K562 (cell line): ENCODE results near the gene FBXW2. TPM values are rescaled to one million over a fixed set of nuclear protein-coding genes. Genes with fewer than 3 reads are reported as not detected.
A peak's percentile ranks its signal among the peaks of the same experiment; 100 is the strongest.

Source experiments
- ATAC-seq: fragments of 200-7000 bp; cut with Tn5 transposase; 3 replicates; pipeline ENCODE4 v1.9.1; 2020; ENCODE audit warnings: moderate library complexity
- BruUV-seq: library from RNA; stranded (reverse); fragments of 400-500 nt; replicated peaks from 2 replicates; lab custom pipeline; 2021; lab: Mats Ljungman, UMichigan
- CTCF ChIA-PET: fragments of 300-600 bp; formaldehyde crosslinking; extraction: SDS; loops from one replicate; lab custom pipeline; 2021; ENCODE audit warnings: low intra/inter-chr PET ratio; lab: Yijun Ruan, JAX
- POLR2A ChIA-PET: fragments of 300-600, 350-650 bp; sonication (Branson Sonifier 250); formaldehyde crosslinking; extraction: SDS; loops from one replicate; lab custom pipeline; 2021; ENCODE audit warnings: antibody characterized with exemption, inconsistent platforms; lab: Yijun Ruan, JAX
- DNase-seq, 4 experiments: peaks; one replicate each; pipeline versions ENCODE4 v3.0.0 to v3.0.0-alpha.2; 2011 to 2018; ENCODE audit warnings: low spot score in 3 of 4, mixed read lengths in 3 of 4; ENCODE audit errors: extremely low read depth in 1 of 4
- FAIRE-seq: peaks from 2 replicates; lab custom pipeline; 2011; peaks lifted over from hg19 to GRCh38; lab: Jason Lieb, UNC
- H2AFZ ChIP-seq: 2 replicates; pipeline ENCODE4 v1.6.0; 2011; ENCODE audit warnings: low read depth, low read length, control low read depth, inconsistent platforms
- H3K27ac ChIP-seq: fragments of 200-600 bp; 3 replicates; pipeline ENCODE4 v1.8.0; 2011; ENCODE audit warnings: low read depth, mild to moderate bottlenecking, control low read depth, inconsistent platforms, low read length, moderate library complexity, mixed read lengths; ENCODE audit errors: extremely low read depth
- H3K27me3 ChIP-seq, 2 experiments: fragments of 300-600 bp in 1 of 2; 2 replicates in 1 of 2; 3 replicates in 1 of 2; pipeline versions ENCODE4 v1.6.0 to v1.8.0; 2011; ENCODE audit warnings: inconsistent platforms in 2 of 2, low read length in 2 of 2, mild to moderate bottlenecking in 1 of 2, mixed read lengths in 1 of 2, moderate library complexity in 1 of 2; ENCODE audit not compliant: control insufficient read depth in 2 of 2, insufficient read depth in 2 of 2
- H3K36me3 ChIP-seq: fragments of 300-600 bp; 3 replicates; pipeline ENCODE4 v1.8.0; 2011; ENCODE audit warnings: mild to moderate bottlenecking, low read length, inconsistent platforms; ENCODE audit not compliant: control insufficient read depth, insufficient read depth
- H3K4me1 ChIP-seq, 2 experiments: fragments of 200-600 bp in 1 of 2; replicated peaks in 1 of 2; 2 replicates in 1 of 2; 3 replicates in 1 of 2; pipeline versions ENCODE4 v1.5.1 to v1.8.0; 2011; ENCODE audit warnings: inconsistent platforms in 2 of 2, low read length in 2 of 2, mild to moderate bottlenecking in 1 of 2, mixed read lengths in 1 of 2, moderate library complexity in 1 of 2; ENCODE audit not compliant: control insufficient read depth in 2 of 2, insufficient read depth in 2 of 2
- H3K4me2 ChIP-seq: 2 replicates; pipeline ENCODE4 v1.6.1; 2011; ENCODE audit warnings: low read length, control low read depth, inconsistent platforms, mixed read lengths; ENCODE audit not compliant: insufficient read depth
- H3K4me3 ChIP-seq: fragments of 200-600 bp; sonication (generic), shearing (Covaris generic); 2 replicates; pipeline ENCODE4 v1.5.1; 2016; ENCODE audit warnings: control low read depth, inconsistent platforms
- H3K79me2 ChIP-seq: fragments of 200-600 bp; 3 replicates; pipeline ENCODE4 v1.8.0; 2011; ENCODE audit warnings: low read length, inconsistent platforms; ENCODE audit not compliant: control insufficient read depth, insufficient read depth
- H3K9ac ChIP-seq, 2 experiments: 2 replicates each; pipeline versions ENCODE4 v1.6.0 to v1.6.1; 2011; ENCODE audit warnings: low read depth in 2 of 2, low read length in 2 of 2, control low read depth in 1 of 2, inconsistent platforms in 1 of 2, mild to moderate bottlenecking in 1 of 2, mixed read lengths in 1 of 2; ENCODE audit not compliant: insufficient read depth in 1 of 2
- H3K9me1 ChIP-seq: one replicate; pipeline ENCODE4 v1.6.0; 2011; ENCODE audit warnings: inconsistent platforms, mild to moderate bottlenecking, low read length, moderate library complexity; ENCODE audit not compliant: control insufficient read depth, insufficient read depth
- H3K9me3 ChIP-seq: replicated peaks from 2 replicates; pipeline ENCODE4 v1.5.1; 2011; ENCODE audit warnings: low read depth, low read length, inconsistent platforms; ENCODE audit not compliant: control insufficient read depth, insufficient read depth
- H4K20me1 ChIP-seq: replicated peaks from 2 replicates; pipeline ENCODE4 v1.6.1; 2011; ENCODE audit warnings: low read length, inconsistent platforms, mixed read lengths; ENCODE audit not compliant: control insufficient read depth, insufficient read depth
- CBFA2T3 ChIP-seq: fragments of 450-650 bp; IDR thresholded peaks from 2 replicates; pipeline ENCODE4 v1.6.1; 2017
- DACH1 ChIP-seq: fragments of 450-650 bp; IDR thresholded peaks from 2 replicates; pipeline ENCODE4 v1.6.1; 2018; ENCODE audit not compliant: partially characterized antibody
- FOXP1 ChIP-seq: sonication (generic); formaldehyde crosslinking; IDR thresholded peaks from 2 replicates; pipeline ENCODE4 v1.8.0; 2022; ENCODE audit warnings: mild to moderate bottlenecking, missing genetic modification reagents
- JUNB ChIP-seq: fragments of 450-650 bp; formaldehyde crosslinking; conservative IDR thresholded peaks from 2 replicates; pipeline ENCODE4 v1.4.0; 2020; ENCODE audit warnings: mild to moderate bottlenecking
- ZNF282 ChIP-seq: sonication (generic); formaldehyde crosslinking; IDR thresholded peaks from 2 replicates; pipeline ENCODE4 v1.8.1; 2023; ENCODE audit warnings: missing genetic modification reagents
- ZNF436 ChIP-seq: fragments of 250-450, 450-650 bp; sonication (Bioruptor Pico); formaldehyde crosslinking; IDR thresholded peaks from 2 replicates; pipeline ENCODE4 v1.7.0; 2020; ENCODE audit warnings: mild to moderate bottlenecking
- ZNF445 ChIP-seq: fragments of 250-450 bp; sonication (Bioruptor Pico); IDR thresholded peaks from 2 replicates; pipeline ENCODE4 v1.4.0; 2020; ENCODE audit warnings: low read depth, mild to moderate bottlenecking, moderate library complexity
- ZNF699 ChIP-seq: fragments of 250-450 bp; sonication (Bioruptor Pico); IDR thresholded peaks from 2 replicates; pipeline ENCODE4 v1.8.0; 2021; ENCODE audit warnings: mild to moderate bottlenecking, moderate library complexity; ENCODE audit not compliant: insufficient replicate concordance
- ZNF76 ChIP-seq: fragments of 250-450 bp; sonication (Bioruptor Pico); IDR thresholded peaks from 2 replicates; pipeline ENCODE4 v1.4.0; 2020; ENCODE audit warnings: mild to moderate bottlenecking, moderate library complexity, borderline replicate concordance
- WGBS: fragments of 100-300 bp; shearing (Covaris generic); methylation state at CpG from one replicate; pipeline ENCODE4 v1.1.6; 2016; ENCODE audit warnings: low coverage, mixed read lengths; ENCODE audit not compliant: insufficient coverage; ENCODE audit errors: missing lambda C conversion rate; 5-methylcytosine and 5-hydroxymethylcytosine counted together
- in situ Hi-C: fragments of 300-500 bp; cut with MboI; formaldehyde crosslinking; loops from 4 replicates; pipeline ENCODE4 v1.15.0; 2018; ENCODE audit warnings: inconsistent platforms, mixed read lengths
- intact Hi-C: fragments of 100-400 bp; cut with micrococcal nuclease; formaldehyde crosslinking; loops from 2 replicates; pipeline ENCODE4 v1.14.2; 2022
- polyA plus RNA-seq, 8 experiments: library from polyadenylated mRNA; depleted of rRNA in 4 of 8; stranded (reverse) in 5 of 8; unstranded in 3 of 8; fragments of >200 nt; fragmentation: Nextera tagmentation in 2 of 8; fragmentation: Illumina TruSeq in 1 of 8; extraction: Ambion mirVana in 2 of 8; extraction: Trizol in 1 of 8; gene quantifications; 2 replicates each; pipeline versions ENCODE4 v1.2.1 to v1.2.3, GENCODE V29; 2011 to 2014; ENCODE audit warnings: inconsistent platforms in 1 of 8, missing spikeins in 1 of 8
- total RNA-seq, 7 experiments: library from RNA; depleted of rRNA in 6 of 7; stranded (reverse); fragments of >200 nt in 6 of 7; fragmentation: Illumina TruSeq in 2 of 7; extraction: Trizol in 2 of 7; gene quantifications; 2 replicates each; pipeline versions ENCODE4 v1.2.1 to v1.2.3, GENCODE V29; 2011 to 2021; ENCODE audit warnings: low replicate concordance in 1 of 7
- TF ChIP-seq, protein P1 (sequence below): fragments of 450-650 bp; IDR thresholded peaks from 2 replicates; pipeline ENCODE4 v1.6.1; 2017; ENCODE audit warnings: antibody characterized with exemption, mild to moderate bottlenecking

Gene FBXW2
- total and polyA plus RNA-seq, 9 of the 15 experiments (the other 6 are each of a cell fraction or from before 2014, with no cell fraction given) = 2.5 to 57.8 (median 28.1) TPM

GRCh38 chr9:120764476-120764875 is 28.7 kb downstream of the FBXW2 start:
- intact Hi-C loops (no loop called here), in situ Hi-C loops (no loop called here)
- ATAC-seq = no peak
- no peak overlapping the region for H3K4me2 ChIP-seq
- peaks cover 8 to 34% of the 10 kb centered on the region in 2 experiments for H3K4me1 ChIP-seq
- H3K79me2 ChIP-seq = peaks cover 13% of the 10 kb centered on the region; the same call in 2 of the 3 replicates
- ChIA-PET POLR2A (no interaction called here), CTCF (no interaction called here)
- H2AFZ ChIP-seq = no peak overlapping the region
- TF ChIP-seq ZNF699 (no peak), ZNF436 (no peak), ZNF445 (CRISPR knock-in tag) (no peak), ZNF282 (no peak), ZNF76 (no peak), FOXP1 (CRISPR knock-in tag) (no peak), JUNB (CRISPR knock-in tag) (no peak), DACH1 (no peak), CBFA2T3 (no peak)
- TF ChIP-seq, protein P1, sequence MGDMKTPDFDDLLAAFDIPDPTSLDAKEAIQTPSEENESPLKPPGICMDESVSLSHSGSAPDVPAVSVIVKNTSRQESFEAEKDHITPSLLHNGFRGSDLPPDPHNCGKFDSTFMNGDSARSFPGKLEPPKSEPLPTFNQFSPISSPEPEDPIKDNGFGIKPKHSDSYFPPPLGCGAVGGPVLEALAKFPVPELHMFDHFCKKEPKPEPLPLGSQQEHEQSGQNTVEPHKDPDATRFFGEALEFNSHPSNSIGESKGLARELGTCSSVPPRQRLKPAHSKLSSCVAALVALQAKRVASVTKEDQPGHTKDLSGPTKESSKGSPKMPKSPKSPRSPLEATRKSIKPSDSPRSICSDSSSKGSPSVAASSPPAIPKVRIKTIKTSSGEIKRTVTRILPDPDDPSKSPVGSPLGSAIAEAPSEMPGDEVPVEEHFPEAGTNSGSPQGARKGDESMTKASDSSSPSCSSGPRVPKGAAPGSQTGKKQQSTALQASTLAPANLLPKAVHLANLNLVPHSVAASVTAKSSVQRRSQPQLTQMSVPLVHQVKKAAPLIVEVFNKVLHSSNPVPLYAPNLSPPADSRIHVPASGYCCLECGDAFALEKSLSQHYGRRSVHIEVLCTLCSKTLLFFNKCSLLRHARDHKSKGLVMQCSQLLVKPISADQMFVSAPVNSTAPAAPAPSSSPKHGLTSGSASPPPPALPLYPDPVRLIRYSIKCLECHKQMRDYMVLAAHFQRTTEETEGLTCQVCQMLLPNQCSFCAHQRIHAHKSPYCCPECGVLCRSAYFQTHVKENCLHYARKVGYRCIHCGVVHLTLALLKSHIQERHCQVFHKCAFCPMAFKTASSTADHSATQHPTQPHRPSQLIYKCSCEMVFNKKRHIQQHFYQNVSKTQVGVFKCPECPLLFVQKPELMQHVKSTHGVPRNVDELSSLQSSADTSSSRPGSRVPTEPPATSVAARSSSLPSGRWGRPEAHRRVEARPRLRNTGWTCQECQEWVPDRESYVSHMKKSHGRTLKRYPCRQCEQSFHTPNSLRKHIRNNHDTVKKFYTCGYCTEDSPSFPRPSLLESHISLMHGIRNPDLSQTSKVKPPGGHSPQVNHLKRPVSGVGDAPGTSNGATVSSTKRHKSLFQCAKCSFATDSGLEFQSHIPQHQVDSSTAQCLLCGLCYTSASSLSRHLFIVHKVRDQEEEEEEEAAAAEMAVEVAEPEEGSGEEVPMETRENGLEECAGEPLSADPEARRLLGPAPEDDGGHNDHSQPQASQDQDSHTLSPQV = no peak
- H3K36me3 ChIP-seq = peaks cover 86% of the 10 kb centered on the region
- 96% methylated on average over 11 of the region's 11 CpGs for WGBS
- DNase-seq = no peak
- no peak for FAIRE-seq
- no peaks in the 10 kb centered on the region for H3K27me3 ChIP-seq
- H3K9ac ChIP-seq = 0 out of 4 replicates have a peak overlapping the region, but pooled peaks of 1 of the 2 experiments have one; percentile 19
- H3K27ac ChIP-seq = no peak overlapping the region
- no peak overlapping the region for H3K4me3 ChIP-seq
- H3K9me1 ChIP-seq = no peaks in the 10 kb centered on the region
- BruUV-seq = no TSS peak
- H4K20me1 ChIP-seq = no peaks in the 10 kb centered on the region
- H3K9me3 ChIP-seq = no peaks in the 10 kb centered on the region
